Esophagus muscularis mucosa (tissue), 4 donors: Measurements from ENCODE around the gene STK25. TPM values are rescaled to one million over a fixed set of nuclear protein-coding genes. Genes with fewer than 3 reads are reported as not detected.

Experiments
- DNase-seq: peaks from one replicate; pipeline ENCODE4 v3.0.0-alpha.2; 2017; ENCODE audit errors: extremely low spot score
- H3K27ac ChIP-seq, 4 donors: fragments of 200-600 bp; sonication (generic); replicated peaks in 1 of 4; 1 replicate in 3 of 4; 2 replicates in 1 of 4; pipeline ENCODE4 v1.5.1; 2016 to 2019; ENCODE audit warnings: mild to moderate bottlenecking in 1 of 4
- H3K27me3 ChIP-seq, 4 donors: fragments of 200-600 bp; sonication (generic); one replicate each; pipeline versions ENCODE4 v1.5.1 to v1.6.0; 2016 to 2019
- H3K36me3 ChIP-seq, 4 donors: fragments of 200-600 bp; sonication (generic); one replicate each; pipeline ENCODE4 v1.5.1; 2016 to 2019
- H3K4me1 ChIP-seq, 4 donors: fragments of 200-600 bp; sonication (generic); one replicate each; pipeline ENCODE4 v1.5.1; 2016 to 2019
- H3K4me3 ChIP-seq, 4 donors: fragments of 200-600 bp; sonication (generic); 1 replicate in 2 of 4; 2 replicates in 2 of 4; pipeline ENCODE4 v1.5.1; 2016 to 2019; ENCODE audit warnings: mild to moderate bottlenecking in 4 of 4, moderate library complexity in 1 of 4
- H3K9me3 ChIP-seq, 4 donors: fragments of 200-600 bp; sonication (generic); 1 replicate in 3 of 4; 2 replicates in 1 of 4; pipeline ENCODE4 v1.5.1; 2016 to 2019
- EP300 ChIP-seq: sonication (generic); formaldehyde crosslinking; IDR thresholded peaks from one replicate; pipeline ENCODE4 v1.6.1; 2017; ENCODE audit warnings: antibody characterized with exemption
- POLR2A ChIP-seq: fragments of 450-650 bp; IDR thresholded peaks from one replicate; pipeline ENCODE4 v1.6.1; 2017; ENCODE audit warnings: antibody characterized with exemption, moderate library complexity, mild to moderate bottlenecking, low read depth
- POLR2AphosphoS5 ChIP-seq, 2 donors: sonication (generic); formaldehyde crosslinking; IDR thresholded peaks; one replicate each; pipeline ENCODE4 v1.6.1; 2017; ENCODE audit warnings: antibody characterized with exemption in 2 of 2
- WGBS: methylation state at CpG from one replicate; pipeline ENCODE4 v1.1.5; 2018; 5-methylcytosine and 5-hydroxymethylcytosine counted together
- intact Hi-C: fragments of 100-400 bp; cut with DNase I; formaldehyde crosslinking; loops from one replicate; pipeline ENCODE4 v1.15.1; 2023
- total RNA-seq, 4 donors: library from RNA; depleted of rRNA; stranded (reverse); fragments of >200 nt; gene quantifications; one replicate each; pipeline versions ENCODE4 v1.1.0 to v1.2.1, GENCODE V29; 2016
- TF ChIP-seq, protein P1 (sequence below), 3 experiments: fragments of 200-600 bp in 2 of 3; fragments of 450-650 bp in 1 of 3; sonication (generic) in 2 of 3; IDR thresholded peaks; one replicate each; pipeline ENCODE4 v1.5.1; 2017 to 2019; ENCODE audit warnings: antibody characterized with exemption in 3 of 3, mild to moderate bottlenecking in 2 of 3, moderate library complexity in 1 of 3

Gene STK25
- total RNA-seq, 4 donors from 2014 or later, result 127 to 220 (median 153) TPM

DNA sequence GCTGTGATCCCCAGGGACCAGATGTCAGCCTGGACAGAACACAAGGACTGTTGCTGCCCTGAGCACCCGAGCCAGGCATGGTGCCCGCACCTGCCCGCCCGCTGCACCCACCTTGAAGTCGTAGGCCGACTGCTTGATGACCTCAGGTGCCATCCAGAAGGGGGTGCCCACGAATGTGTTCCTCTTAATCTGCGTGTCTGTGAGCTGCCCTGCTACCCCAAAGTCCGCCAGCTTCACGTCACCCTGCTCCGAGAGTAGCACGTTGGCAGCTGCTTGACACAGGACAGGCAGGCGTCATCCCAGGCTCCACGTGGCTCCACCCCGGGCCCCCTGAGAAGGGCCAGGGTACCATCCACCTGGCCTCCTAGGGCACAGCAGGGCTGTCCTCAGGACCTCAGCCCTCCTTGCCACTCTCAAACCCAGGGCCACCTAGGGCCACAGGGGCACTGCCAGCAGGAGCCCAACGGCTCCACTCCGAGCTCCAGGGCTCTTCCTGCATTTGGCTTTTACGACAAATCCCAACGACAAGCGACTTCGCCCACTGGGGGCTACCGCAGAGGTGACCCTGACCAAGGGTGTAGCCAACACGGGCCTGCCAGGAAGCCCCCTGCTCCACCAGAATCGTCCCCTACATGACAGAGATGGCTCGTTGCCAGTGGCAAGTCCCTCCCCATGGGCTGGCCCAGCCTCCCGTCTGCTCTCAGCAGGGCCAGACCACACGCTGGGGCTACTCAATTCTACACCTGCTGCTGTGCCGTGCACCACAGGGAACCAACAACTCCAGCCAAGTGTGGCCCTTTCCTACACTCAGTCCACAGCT, 9.0 kb downstream of the STK25 start:
- Histone ChIP-seq H3K27ac (no peak overlapping the region), H3K36me3 (peaks cover 38 to 85% (median 80%) of the 10 kb centered on the region in 4 donors), H3K27me3 (no peaks in the 10 kb centered on the region), H3K4me1 (peaks cover 0 to 3% (median 0%) of the 10 kb centered on the region in 4 donors), H3K9me3 (no peaks in the 10 kb centered on the region), H3K4me3 (no peak overlapping the region)
- WGBS, result 89% methylated on average over 19 of the region's 28 CpGs
- intact Hi-C loops, result no loop called here
- no peak for DNase-seq
- TF ChIP-seq EP300 (no peak), POLR2A (no peak), POLR2AphosphoS5 (IDR thresholded peaks at IDR 0.05) (no peak)
- TF ChIP-seq, protein P1, sequence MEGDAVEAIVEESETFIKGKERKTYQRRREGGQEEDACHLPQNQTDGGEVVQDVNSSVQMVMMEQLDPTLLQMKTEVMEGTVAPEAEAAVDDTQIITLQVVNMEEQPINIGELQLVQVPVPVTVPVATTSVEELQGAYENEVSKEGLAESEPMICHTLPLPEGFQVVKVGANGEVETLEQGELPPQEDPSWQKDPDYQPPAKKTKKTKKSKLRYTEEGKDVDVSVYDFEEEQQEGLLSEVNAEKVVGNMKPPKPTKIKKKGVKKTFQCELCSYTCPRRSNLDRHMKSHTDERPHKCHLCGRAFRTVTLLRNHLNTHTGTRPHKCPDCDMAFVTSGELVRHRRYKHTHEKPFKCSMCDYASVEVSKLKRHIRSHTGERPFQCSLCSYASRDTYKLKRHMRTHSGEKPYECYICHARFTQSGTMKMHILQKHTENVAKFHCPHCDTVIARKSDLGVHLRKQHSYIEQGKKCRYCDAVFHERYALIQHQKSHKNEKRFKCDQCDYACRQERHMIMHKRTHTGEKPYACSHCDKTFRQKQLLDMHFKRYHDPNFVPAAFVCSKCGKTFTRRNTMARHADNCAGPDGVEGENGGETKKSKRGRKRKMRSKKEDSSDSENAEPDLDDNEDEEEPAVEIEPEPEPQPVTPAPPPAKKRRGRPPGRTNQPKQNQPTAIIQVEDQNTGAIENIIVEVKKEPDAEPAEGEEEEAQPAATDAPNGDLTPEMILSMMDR (IDR thresholded peaks at IDR 0.05), result no peak

DNA sequence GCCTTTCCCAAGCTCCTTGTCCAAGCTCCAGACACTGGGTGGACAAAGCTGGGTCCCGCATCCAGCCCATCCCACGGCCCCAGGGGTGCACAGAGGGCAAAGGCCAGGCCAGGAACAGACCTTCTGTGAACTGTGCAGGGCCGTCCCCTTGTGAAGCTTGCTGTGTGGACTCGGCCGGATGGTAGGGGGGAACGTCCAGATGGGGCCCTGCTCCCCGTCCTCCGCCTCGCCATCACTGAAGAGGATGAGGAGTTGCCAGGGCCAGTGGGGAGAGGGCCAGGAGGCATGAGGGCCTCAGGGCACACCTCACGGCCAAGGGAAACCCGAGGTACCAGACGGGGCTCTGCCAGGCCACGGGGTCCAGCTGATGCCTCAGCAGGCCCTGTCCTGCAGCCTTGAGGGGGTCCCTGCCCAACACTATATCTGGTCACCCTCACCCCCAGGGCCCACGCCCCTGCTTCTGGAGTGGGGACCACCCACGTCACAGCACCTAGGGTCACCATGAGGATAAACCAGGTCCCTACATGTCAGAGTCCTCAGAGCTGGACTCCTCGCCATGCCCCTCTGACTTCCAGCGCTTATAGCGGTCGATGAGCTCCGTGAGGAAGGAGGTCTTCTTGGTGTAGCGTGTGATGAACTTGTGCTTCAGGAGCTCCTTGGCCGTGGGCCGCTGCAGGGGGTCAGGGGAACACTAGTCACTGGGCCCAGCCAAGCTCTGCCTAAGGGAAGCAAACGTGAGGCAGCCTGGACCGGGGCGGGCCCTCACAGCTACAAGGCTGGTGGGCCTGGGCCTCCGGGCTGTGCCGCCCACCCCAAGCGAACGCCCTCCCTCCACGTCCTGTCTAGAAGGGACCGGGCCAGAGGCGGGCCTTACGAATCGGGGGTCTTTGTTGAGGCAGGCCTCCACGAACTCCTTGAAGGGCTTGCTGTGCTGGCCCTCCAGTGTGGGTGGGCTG, 10.0 kb downstream of the STK25 start:
- H3K27ac ChIP-seq, result no peak overlapping the region
- no peak for DNase-seq
- no peaks in the 10 kb centered on the region for H3K9me3 ChIP-seq
- H3K27me3 ChIP-seq, result no peaks in the 10 kb centered on the region
- intact Hi-C loops, result no loop called here
- H3K4me1 ChIP-seq, result no peaks in the 10 kb centered on the region
- 92% methylated on average over 6 of the region's 36 CpGs for WGBS
- H3K36me3 ChIP-seq, result peaks cover 38 to 94% (median 86%) of the 10 kb centered on the region in 4 donors
- H3K4me3 ChIP-seq, result no peak overlapping the region
- TF ChIP-seq EP300 (no peak), POLR2AphosphoS5 (IDR thresholded peaks at IDR 0.05) (no peak), POLR2A (no peak)
- TF ChIP-seq, protein P1 (IDR thresholded peaks at IDR 0.05), result no peak

DNA sequence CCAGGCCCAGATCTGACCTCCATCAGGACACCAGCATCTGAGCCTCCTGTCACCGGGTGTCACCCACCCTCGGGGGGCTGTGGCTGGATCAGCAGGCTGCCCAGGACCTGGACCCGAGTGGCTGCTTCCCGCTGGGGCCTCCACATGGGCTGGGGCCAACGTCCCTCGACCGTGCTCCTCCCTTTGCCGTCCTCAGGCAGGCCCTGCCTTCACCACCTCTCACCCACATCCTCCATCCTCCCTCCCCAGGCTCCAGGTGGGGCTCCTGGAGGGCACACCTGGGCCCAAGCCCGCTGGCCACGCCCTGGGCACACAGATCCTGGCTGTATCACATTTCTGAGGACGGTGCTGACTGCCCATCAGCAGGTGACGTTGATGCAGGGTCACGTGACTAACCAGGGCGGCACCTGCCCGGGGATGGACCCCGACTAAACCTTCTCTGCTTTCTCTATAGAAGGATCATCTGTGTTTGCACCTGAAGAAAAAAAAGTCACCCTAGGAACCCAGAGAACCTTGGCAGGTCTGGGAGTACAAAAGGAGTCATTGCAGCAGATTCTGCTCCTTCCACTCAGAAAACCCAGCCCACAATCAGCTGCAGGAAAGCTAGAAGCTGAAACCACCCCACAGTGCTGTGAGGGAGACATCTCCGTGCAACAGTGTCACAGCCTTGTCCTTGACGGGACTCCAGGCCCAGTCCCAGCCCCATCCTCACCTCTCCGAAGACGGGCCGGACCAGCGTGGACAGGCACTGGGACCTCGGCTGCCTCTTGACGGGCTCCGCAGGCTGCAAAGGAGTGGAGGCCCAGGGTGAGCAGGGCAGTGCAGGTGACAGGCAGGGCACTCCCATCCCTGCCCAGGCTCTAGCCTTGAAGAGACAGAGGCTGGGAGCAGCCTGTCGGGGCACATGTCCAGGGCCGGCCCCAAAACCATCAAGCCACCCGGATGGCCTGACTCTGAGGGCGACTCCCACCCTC, 11.2 kb downstream of the STK25 start:
- WGBS, result 91% methylated on average over 18 of the region's 29 CpGs
- no peaks in the 10 kb centered on the region for H3K9me3 ChIP-seq

More for the DNA sequence above, 11.2 kb downstream of the STK25 start:
- no peak overlapping the region for H3K27ac ChIP-seq
- intact Hi-C loops, result no loop called here
- H3K4me3 ChIP-seq, result no peak overlapping the region
- no peak for DNase-seq
- no peaks in the 10 kb centered on the region for H3K4me1 ChIP-seq
- no peak for TF ChIP-seq POLR2AphosphoS5 (IDR thresholded peaks at IDR 0.05)
- TF ChIP-seq, protein P1 (IDR thresholded peaks at IDR 0.05), result no peak
- no peak for TF ChIP-seq EP300
- no peak for TF ChIP-seq POLR2A
- H3K27me3 ChIP-seq, result no peaks in the 10 kb centered on the region
- peaks cover 38 to 100% (median 92%) of the 10 kb centered on the region in 4 donors for H3K36me3 ChIP-seq
